Measurements from ENCODE around the gene ACAN. TPM values are rescaled to one million over a fixed set of nuclear protein-coding genes. Genes with fewer than 3 reads are reported as not detected.

The ACAN gene
- total RNA-seq, 1 experiment from 2014 or later: not detected

DNA sequence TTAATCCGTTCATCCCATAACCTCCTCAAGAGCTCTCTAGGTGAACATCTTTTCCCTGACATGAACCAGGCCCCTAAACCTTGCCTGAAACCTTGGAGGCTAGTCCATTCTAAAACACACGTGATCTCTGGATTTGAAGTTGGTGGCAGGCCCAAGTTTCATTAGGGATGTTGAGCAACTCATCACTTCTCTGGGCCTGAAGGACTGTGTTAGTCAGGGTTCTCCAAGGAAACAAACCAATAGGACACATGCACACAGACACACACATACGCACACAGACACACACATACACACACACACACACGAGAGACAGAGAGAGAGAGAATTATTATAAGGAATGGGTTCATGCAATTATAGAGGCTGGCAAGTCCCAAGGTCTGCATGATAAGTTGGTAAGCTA, 31.9 kb downstream of the ACAN start:
- Histone ChIP-seq H3K79me2 (ENCODE audit: low read depth) (no peaks in the 10 kb centered on the region), H3K4me1 (replicated peaks; ENCODE audit: insufficient read depth) (no peaks in the 10 kb centered on the region), H3F3A (ENCODE audit: insufficient read depth, low read depth) (no peaks in the 10 kb centered on the region), H3K27me3 (ENCODE audit: insufficient read depth, low read depth) (peaks cover 14% of the 10 kb centered on the region; the same call in 1 of the 2 replicates), H3K9me3 (ENCODE audit: insufficient read depth, low read depth) (no peaks in the 10 kb centered on the region), H3K4me3 (no peak overlapping the region), H2AFZ (no peak overlapping the region), H3K9me2 (ENCODE audit: insufficient read depth) (no peaks in the 10 kb centered on the region), H3K27ac (no peak overlapping the region), H3K36me3 (ENCODE audit: low read depth) (no peaks in the 10 kb centered on the region), H4K20me1 (ENCODE audit: insufficient read depth) (no peaks in the 10 kb centered on the region), H3K4me2 (no peak overlapping the region)
- no peak for TF ChIP-seq EZH2 (IDR thresholded peaks at IDR 0.05; ENCODE audit: low read depth)
- no peak for TF ChIP-seq CTCF (conservative IDR thresholded peaks at IDR 0.05)
- intact Hi-C loops (cut with micrococcal nuclease; ENCODE audit: unreplicated experiment): loop anchor here (10.0 kb wide), 1 partner anchor 360 kb away; no protein-coding TSS in a partner anchor
- no peak for DNase-seq
- CTCF ChIA-PET: no interaction called here
- no TSS peak for BruUV-seq (replicated peaks)
- POLR2A ChIA-PET (ENCODE audit: unreplicated experiment): no interaction called here

DNA sequence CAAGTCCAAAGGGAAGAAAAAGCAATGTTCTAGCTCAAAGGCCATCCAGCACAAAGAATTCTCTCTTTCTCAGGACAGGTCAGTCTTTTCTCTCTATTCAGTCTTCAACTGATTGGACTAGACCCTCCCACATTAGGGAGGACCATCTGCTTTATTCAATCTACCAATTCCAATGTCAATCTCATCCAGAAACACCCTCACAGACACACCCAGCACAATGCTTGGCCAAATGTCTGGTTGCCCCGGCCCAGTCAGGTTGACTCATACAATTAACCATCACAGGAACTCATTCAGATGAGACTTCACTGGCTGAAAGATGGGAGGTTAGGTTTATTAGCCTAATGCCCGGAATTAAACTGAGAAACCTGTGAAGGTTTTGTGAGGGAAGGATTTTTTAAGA, 32.4 kb downstream of the ACAN start:
- Histone ChIP-seq H3K27ac (no peak overlapping the region), H3F3A (ENCODE audit: insufficient read depth, low read depth) (no peaks in the 10 kb centered on the region), H4K20me1 (ENCODE audit: insufficient read depth) (no peaks in the 10 kb centered on the region), H3K36me3 (ENCODE audit: low read depth) (no peaks in the 10 kb centered on the region), H3K4me1 (replicated peaks; ENCODE audit: insufficient read depth) (no peaks in the 10 kb centered on the region), H3K4me3 (no peak overlapping the region), H3K79me2 (ENCODE audit: low read depth) (no peaks in the 10 kb centered on the region), H2AFZ (no peak overlapping the region), H3K9me2 (ENCODE audit: insufficient read depth) (no peaks in the 10 kb centered on the region), H3K27me3 (ENCODE audit: insufficient read depth, low read depth) (peaks cover 14% of the 10 kb centered on the region; the same call in 1 of the 2 replicates), H3K9me3 (ENCODE audit: insufficient read depth, low read depth) (no peaks in the 10 kb centered on the region), H3K4me2 (no peak overlapping the region)
- TF ChIP-seq EZH2 (IDR thresholded peaks at IDR 0.05; ENCODE audit: low read depth) (no peak), CTCF (conservative IDR thresholded peaks at IDR 0.05) (no peak)
- POLR2A ChIA-PET (ENCODE audit: unreplicated experiment): no interaction called here
- CTCF ChIA-PET: no interaction called here
- intact Hi-C loops (cut with micrococcal nuclease; ENCODE audit: unreplicated experiment): loop anchor here (10.0 kb wide), 1 partner anchor 361 kb away; no protein-coding TSS in a partner anchor
- no TSS peak for BruUV-seq (replicated peaks)
- DNase-seq: no peak

GRCh38 chr15:88838667-88839066, 35.4 kb downstream of the ACAN start:
- Histone ChIP-seq H3K9me3 (ENCODE audit: insufficient read depth, low read depth) (no peaks in the 10 kb centered on the region), H3K27me3 (ENCODE audit: insufficient read depth, low read depth) (peaks cover 27% of the 10 kb centered on the region), H2AFZ (no peak overlapping the region), H3K27ac (no peak overlapping the region), H4K20me1 (ENCODE audit: insufficient read depth) (no peaks in the 10 kb centered on the region), H3K36me3 (ENCODE audit: low read depth) (no peaks in the 10 kb centered on the region), H3K79me2 (ENCODE audit: low read depth) (no peaks in the 10 kb centered on the region), H3F3A (ENCODE audit: insufficient read depth, low read depth) (no peaks in the 10 kb centered on the region), H3K4me2 (no peak overlapping the region), H3K4me3 (no peak overlapping the region), H3K9me2 (ENCODE audit: insufficient read depth) (no peaks in the 10 kb centered on the region), H3K4me1 (replicated peaks; ENCODE audit: insufficient read depth) (no peaks in the 10 kb centered on the region)
- intact Hi-C loops (cut with micrococcal nuclease; ENCODE audit: unreplicated experiment): loop anchor here (10.0 kb wide), 1 partner anchor 364 kb away; no protein-coding TSS in a partner anchor
- CTCF ChIA-PET: no interaction called here
- TF ChIP-seq CTCF (conservative IDR thresholded peaks at IDR 0.05) (no peak), EZH2 (IDR thresholded peaks at IDR 0.05; ENCODE audit: low read depth) (no peak)
- DNase-seq: no peak
- no TSS peak for BruUV-seq (replicated peaks)
- POLR2A ChIA-PET (ENCODE audit: unreplicated experiment): no interaction called here

All from PC-9 (cell line).